Lung microvascular endothelial cell (primary cell): Measurements from ENCODE around the gene MPP7. TPM values are rescaled to one million over a fixed set of nuclear protein-coding genes. Genes with fewer than 3 reads are reported as not detected.

ENCODE experiments used
- DNase-seq, 2 donors: peaks; one replicate each; pipeline versions ENCODE4 v3.0.0 to v3.0.0-alpha.2; 2010; ENCODE audit warnings: low read depth in 2 of 2
- total RNA-seq: library from RNA; depleted of rRNA; stranded (reverse); fragments of >200 nt; gene quantifications from 2 replicates; pipeline ENCODE4 v1.2.1, GENCODE V29; 2014

MPP7 gene
- total RNA-seq, 1 donor from 2014 or later: 21.6 TPM

GRCh38 chr10:28269842-28270456, 32.9 kb downstream of the MPP7 start:
- no peak for DNase-seq

GRCh38 chr10:28266449-28267224, 36.2 kb downstream of the MPP7 start:
- DNase-seq: no peak

GRCh38 chr10:28263136-28263857, 39.6 kb downstream of the MPP7 start:
- no peak for DNase-seq

- no peak for DNase-seq
Measured at GRCh38 chr10:28256776-28257175, 46.1 kb downstream of the MPP7 start.

GRCh38 chr10:28254290-28254985, 48.4 kb downstream of the MPP7 start:
- peak; percentile 13 to 35 for DNase-seq

- no peak for DNase-seq
Measured at GRCh38 chr10:28253169-28253785, 49.6 kb downstream of the MPP7 start.

Other genes with a start within 250 kb of the MPP7 start
- gene WAC, start 230.1 kb upstream of the MPP7 start, total RNA-seq: 32.3 and 47.2 TPM in 2 replicates